Measurements from ENCODE around the gene NISCH.

NISCH gene

DNA sequence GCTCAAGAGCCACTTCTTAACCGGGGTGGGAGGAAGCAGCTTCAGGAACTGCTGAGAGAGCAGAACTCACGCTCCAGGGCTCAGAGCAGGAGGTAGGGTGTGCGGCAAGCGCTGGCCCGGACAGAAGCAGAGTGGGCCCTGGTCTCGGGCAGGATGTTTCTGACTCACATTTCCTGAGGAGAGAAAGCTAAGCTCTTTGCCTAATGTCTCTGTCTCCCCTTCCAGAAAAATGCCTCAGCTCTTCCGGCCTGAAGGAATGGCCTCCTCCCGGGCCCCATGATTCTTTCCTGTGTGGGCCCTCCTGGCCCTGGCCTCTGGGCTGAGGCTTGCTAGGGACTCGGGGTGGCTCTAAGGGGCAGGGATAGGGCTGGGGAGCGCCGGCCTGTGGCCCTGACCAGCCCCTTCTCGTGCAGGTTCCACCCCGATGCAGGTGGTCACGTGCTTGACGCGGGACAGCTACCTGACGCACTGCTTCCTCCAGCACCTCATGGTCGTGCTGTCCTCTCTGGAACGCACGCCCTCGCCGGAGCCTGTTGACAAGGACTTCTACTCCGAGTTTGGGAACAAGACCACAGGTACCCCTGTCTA lies 35.6 kb downstream of the NISCH start:
- no peak for DNase-seq

DNA sequence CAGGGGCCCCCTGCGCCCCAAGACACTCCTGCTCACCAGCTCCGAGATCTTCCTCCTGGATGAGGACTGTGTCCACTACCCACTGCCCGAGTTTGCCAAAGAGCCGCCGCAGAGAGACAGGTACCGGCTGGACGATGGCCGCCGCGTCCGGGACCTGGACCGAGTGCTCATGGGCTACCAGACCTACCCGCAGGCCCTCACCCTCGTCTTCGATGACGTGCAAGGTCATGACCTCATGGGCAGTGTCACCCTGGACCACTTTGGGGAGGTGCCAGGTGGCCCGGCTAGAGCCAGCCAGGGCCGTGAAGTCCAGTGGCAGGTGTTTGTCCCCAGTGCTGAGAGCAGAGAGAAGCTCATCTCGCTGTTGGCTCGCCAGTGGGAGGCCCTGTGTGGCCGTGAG lies 36.7 kb downstream of the NISCH start:
- DNase-seq = no peak

DNA sequence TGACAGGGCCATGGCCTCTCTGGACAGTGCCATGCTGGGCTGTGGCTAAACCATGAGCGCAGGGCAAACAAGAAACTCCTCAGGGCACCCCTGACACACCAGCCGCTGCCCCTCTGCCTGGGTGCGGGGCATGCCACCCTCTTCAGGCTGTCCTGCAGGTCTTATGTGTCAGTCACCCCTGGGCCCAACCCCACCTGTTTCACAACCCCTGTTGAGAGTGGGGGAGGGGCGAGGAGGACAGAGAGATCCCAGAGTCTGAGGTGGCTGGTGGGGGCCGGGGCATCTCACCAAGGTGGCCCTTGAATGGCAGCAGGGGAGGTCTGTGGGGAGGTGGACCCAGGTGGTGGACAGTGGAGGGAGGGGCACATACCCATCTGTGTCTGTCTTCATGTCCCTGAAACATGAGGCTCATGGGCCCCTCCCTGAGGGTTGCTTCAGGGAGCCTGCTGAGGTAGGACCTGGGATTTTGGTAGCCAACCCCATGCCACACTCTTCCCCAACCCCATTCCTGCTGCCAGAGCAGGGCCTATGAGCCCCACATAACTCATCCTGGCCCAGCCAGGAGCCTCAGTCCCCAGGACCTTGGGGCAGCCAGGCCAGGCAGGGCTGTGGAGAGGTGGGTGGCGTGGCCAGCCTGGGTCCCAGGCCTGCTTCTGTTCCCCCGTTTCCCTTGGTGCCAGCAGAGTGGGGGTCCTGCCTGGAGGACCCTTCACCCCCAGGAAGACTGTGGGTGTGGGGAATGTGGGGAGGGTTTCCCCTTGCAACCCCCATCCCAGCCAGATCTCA lies 38.0 kb downstream of the NISCH start:
- DNase-seq = no peak

GRCh38 chr3:52494445-52494844 lies 39.0 kb downstream of the NISCH start:
- no peak for DNase-seq

DNA sequence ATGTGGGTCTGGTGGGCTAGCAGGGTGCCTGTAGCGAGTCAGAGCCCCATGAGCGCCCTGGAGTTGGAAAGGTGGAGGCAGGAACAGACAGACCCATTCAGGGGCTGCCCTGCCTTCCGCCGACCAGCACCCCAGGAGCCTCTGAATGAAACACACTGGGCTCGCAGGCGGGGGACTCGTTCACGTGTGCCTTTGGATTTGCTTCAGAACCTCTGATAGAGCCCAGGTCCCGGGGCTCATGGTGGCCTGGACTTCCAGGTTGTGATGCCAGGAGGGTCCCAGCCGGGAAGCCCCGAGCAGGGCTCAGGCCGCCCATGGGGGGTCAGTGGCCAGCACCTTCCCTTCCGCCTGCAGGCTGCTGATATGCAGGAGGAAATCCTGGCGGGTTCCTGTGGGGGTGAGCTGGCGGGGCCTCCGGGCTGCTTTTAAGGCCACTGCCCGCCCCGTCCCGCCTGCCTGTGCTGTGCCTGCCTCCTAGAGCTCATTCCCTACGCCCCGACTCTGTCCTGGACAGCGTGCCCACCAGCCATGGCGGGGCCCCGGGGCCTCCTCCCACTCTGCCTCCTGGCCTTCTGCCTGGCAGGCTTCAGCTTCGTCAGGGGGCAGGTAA lies 39.6 kb downstream of the NISCH start, which contains the start of gene STAB1:
TSS of gene STAB1 (plus strand) at position 453 of the 610 bp plus-strand sequence. CDS start at position 529, 76 bp downstream.
- no peak for DNase-seq

DNA sequence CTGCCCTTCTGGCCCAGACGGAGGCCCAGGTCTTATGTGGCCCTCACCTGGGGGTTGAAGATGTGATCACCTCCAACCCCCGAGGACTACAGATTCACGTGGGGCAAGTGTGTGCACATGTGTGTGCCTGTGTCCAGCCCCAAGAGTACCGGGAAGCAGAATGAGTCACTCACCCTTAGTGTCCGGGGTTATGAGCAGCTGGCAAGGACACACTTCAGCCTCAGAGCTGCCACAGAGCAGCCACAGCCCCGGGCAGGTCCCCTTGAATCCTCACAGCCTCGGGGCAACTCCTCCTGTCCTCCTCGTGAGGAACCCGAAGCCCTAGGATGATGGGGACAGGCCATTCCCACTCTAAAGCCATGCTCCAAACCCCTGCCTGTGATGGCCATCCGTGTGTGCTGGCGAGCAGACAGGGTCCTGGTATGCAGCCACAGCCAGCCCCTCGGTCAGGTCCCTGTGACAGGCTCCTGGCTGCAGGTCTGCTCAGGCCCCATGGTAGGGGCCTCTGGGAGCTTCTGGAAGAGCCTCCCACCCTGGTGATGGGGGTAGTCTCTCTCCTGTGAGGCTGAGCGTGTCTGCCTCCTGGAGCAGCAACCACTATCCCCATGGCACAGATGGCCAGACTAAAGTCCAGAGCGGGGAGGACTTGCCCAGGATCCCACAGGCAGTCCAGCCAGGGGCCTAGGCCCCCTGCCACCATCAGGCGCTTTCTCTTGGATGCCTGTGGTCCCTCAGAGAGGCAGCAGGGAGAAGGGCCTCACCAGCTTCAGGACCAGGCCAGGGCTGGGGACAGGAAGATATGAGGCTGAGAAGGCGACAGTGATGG lies 40.6 kb downstream of the NISCH start:
- no peak for DNase-seq

- DNase-seq = no peak
Measured at GRCh38 chr3:52498137-52499054, 43.0 kb downstream of the NISCH start.

GRCh38 chr3:52501046-52501445 lies 45.6 kb downstream of the NISCH start:
- DNase-seq = no peak

GRCh38 chr3:52502001-52502400 lies 46.6 kb downstream of the NISCH start:
- DNase-seq = no peak

DNA sequence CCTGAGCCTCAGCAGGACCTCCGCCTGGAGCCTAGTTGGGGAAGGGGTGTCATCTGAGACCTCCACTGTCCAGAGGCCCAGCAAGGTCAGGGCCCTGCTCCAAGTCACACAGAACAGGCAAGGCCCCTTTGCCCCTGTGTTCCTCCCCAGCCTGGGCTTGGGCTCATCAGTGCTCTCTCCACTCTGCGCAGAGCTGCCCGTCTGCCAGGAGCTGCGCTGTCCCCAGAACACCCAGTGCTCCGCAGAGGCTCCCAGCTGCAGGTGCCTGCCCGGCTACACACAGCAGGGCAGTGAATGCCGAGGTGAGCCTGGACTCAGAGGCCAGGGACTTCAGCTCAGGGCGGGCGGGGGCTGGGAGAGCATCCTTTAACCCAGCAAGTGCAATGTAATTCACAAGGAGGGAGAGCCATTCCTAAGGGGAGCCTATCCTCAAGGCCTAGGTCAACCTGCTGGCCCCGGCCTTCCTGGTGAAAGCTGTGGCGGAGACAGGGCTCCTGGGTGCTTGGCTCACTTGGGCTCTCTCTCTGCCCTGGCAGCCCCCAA lies 47.5 kb downstream of the NISCH start:
- DNase-seq = no peak

DNA sequence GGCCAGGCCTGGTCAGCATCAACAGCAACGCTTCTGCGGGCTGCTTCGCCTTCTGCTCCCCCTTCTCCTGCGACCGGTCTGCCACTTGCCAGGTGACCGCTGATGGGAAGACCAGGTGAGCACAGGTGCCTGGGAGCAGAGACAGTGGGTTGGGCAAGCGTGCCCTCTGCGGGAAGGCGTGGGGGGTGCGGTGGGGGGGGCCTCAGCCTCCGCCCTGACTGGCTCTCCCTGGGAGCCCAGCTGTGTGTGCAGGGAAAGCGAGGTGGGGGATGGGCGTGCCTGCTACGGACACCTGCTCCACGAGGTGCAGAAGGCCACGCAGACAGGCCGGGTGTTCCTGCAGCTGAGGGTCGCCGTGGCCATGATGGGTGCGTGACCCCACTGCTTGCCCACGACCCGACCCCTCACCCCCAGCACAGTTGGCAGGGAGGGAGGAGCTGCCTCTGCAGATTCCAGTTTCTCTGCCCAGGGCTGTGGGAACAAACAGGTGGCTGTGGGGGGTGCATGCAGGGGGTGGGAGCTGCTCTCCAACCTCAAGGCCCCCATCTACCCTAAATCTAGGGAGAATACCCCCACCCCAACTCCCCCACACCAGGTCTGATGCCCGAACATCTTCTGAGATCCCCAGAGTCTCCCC lies 48.5 kb downstream of the NISCH start:
- no peak for DNase-seq

GRCh38 chr3:52504977-52505376 lies 49.6 kb downstream of the NISCH start:
- no peak for DNase-seq

DNA sequence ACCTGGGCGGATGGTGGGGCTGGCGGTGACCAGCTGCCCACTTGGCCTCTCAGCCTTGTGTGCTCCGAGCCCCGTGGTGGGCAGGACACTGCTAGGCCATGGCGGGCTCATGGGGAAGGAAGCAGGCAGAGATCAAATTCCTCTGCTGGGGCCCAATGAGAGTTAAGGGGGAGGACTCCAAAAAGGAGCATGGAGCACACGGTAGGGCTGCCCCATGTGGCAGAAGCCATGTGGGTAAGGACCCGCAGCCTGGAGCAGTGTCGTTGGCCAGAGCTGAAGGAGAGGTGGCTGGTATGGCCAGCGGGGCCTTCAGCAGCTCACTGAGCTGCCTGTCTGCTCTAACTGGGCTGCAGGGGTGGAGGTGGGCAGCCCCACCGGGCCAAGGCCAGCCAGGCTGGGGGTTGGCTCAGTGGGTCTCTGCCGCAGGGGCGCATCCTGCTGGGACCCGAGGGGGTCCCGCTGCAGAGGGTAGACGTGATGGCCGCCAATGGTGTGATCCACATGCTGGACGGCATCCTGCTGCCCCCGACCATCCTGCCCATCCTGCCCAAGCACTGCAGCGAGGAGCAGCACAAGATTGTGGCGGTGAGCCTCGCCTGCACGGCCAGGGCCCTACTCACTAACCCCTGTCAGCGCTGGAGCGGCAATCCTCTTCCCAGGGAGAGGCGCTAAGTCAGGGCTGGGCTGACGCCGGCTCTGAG lies 51.0 kb downstream of the NISCH start:
- no peak for DNase-seq

DNA sequence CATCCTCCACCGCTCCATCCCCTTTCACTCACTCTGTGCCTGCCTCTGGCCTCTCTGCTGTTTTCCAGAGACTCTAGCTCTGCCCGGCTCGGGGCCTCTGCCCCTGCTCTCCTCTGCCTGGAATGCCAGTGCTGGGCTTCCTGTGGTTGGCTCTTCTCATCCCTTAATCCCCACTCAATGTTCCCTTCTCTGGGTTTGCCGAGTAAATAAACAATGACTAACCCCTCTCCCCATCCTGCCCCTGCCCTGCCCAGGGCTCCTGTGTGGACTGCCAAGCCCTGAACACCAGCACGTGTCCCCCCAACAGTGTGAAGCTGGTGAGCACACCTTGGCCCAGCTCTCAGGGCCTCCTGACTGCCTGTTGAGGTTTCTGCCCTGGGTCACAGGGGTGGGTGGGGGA lies 52.0 kb downstream of the NISCH start:
- DNase-seq = no peak

GRCh38 chr3:52509753-52510328 lies 54.4 kb downstream of the NISCH start:
- DNase-seq = no peak

DNA sequence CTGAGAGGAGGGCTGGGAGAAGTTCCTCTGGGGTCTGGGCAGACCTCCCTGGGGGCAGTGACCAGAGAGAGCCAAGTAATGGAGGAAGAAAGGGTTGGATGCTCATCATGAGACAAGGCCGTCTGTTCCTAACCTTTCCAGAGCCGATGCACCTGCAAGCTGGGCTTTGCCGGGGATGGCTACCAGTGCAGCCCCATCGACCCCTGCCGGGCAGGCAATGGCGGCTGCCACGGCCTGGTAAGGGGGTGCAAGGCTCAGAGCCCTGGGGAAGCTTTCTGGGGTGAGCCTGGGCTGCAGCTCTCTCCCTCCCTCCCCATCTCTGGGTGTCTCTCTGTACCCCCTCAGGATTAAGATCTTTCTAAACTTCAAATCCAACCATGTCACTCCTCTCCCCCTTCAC lies 56.1 kb downstream of the NISCH start:
- DNase-seq = no peak

- no peak for DNase-seq
Measured at GRCh38 chr3:52512105-52512504, 56.7 kb downstream of the NISCH start.

GRCh38 chr3:52512727-52513126 lies 57.3 kb downstream of the NISCH start:
- no peak for DNase-seq

- no peak for DNase-seq
Measured at GRCh38 chr3:52513281-52513680, 57.9 kb downstream of the NISCH start.

- no peak for DNase-seq
Measured at GRCh38 chr3:52514576-52514975, 59.2 kb downstream of the NISCH start.
